ENCODE measurements around the gene PCGF5.
A peak's percentile ranks its signal among the peaks of the same experiment; 100 is the strongest.

DNA sequence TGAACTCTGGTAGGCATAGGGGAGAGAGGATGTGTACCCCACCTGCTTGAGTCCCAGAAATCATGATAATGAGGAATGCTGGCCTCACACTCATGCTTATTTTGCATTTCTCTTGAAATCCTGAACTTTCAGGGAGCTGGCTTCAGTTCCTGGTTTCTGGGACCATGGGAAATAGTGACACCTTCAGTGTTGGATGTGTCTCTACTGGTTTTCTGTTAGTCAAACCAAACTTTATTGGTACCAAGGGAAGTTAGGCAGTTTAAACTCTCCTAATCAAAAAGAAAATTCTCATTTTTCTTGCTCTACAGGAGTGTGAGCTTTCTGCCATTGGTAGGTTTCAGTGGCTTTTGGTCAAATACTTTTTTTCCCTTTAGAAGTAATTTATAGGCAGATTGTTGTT, 11.8 kb upstream of the PCGF5 start:
- TF ChIP-seq ETS1 (IDR thresholded peaks at IDR 0.05) (no peak), CTCF (conservative IDR thresholded peaks at IDR 0.05; ENCODE audit: low read depth in 2 of 2) (peak; percentile 28 to 45), NANOG (IDR thresholded peaks at IDR 0.05; ENCODE audit: borderline replicate concordance) (no peak), POLR2AphosphoS5 (IDR thresholded peaks at IDR 0.05; ENCODE audit: low read depth) (no peak), EZH2phosphoT487 (IDR thresholded peaks at IDR 0.05; ENCODE audit: unreplicated experiment) (no peak), ZNF331 (CRISPR knock-in tag; IDR thresholded peaks at IDR 0.05; ENCODE audit: low read depth) (no peak), ZNF114 (CRISPR knock-in tag; IDR thresholded peaks at IDR 0.05) (no peak)
- TF ChIP-seq, protein P1, sequence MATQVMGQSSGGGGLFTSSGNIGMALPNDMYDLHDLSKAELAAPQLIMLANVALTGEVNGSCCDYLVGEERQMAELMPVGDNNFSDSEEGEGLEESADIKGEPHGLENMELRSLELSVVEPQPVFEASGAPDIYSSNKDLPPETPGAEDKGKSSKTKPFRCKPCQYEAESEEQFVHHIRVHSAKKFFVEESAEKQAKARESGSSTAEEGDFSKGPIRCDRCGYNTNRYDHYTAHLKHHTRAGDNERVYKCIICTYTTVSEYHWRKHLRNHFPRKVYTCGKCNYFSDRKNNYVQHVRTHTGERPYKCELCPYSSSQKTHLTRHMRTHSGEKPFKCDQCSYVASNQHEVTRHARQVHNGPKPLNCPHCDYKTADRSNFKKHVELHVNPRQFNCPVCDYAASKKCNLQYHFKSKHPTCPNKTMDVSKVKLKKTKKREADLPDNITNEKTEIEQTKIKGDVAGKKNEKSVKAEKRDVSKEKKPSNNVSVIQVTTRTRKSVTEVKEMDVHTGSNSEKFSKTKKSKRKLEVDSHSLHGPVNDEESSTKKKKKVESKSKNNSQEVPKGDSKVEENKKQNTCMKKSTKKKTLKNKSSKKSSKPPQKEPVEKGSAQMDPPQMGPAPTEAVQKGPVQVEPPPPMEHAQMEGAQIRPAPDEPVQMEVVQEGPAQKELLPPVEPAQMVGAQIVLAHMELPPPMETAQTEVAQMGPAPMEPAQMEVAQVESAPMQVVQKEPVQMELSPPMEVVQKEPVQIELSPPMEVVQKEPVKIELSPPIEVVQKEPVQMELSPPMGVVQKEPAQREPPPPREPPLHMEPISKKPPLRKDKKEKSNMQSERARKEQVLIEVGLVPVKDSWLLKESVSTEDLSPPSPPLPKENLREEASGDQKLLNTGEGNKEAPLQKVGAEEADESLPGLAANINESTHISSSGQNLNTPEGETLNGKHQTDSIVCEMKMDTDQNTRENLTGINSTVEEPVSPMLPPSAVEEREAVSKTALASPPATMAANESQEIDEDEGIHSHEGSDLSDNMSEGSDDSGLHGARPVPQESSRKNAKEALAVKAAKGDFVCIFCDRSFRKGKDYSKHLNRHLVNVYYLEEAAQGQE (IDR thresholded peaks at IDR 0.05; ENCODE audit: unreplicated experiment), result no peak

Data from GM23338 (cell line).